GM13977 (cell line): Measurements from ENCODE around the gene CCS.

Source experiments
- DNase-seq: peaks from one replicate; pipeline ENCODE4 v3.0.0; 2012; ENCODE audit warnings: low spot score
- CTCF ChIP-seq: IDR thresholded peaks from 2 replicates; pipeline ENCODE4 v1.5.1; 2012; ENCODE audit warnings: mild to moderate bottlenecking, control low read depth; ENCODE audit not compliant: insufficient read depth; ENCODE audit errors: extremely low read depth, missing control alignments
- in situ Hi-C: fragments of 300-500 bp; cut with MboI; formaldehyde crosslinking; loops from one replicate; pipeline ENCODE4 v1.12.0; 2022; ENCODE audit warnings: low sequenced_read_pairs, low pct_unique_long_range_greater_than_20kb, mixed read lengths, inconsistent platforms; ENCODE audit not compliant: unreplicated experiment

Gene CCS

GRCh38 chr11:66626382-66626781, 33.4 kb downstream of the CCS start:
- DNase-seq = no peak
- TF ChIP-seq CTCF = no peak
- in situ Hi-C loops = no loop called here

GRCh38 chr11:66626926-66627325, 33.9 kb downstream of the CCS start:
- in situ Hi-C loops = no loop called here
- DNase-seq = no peak

DNA sequence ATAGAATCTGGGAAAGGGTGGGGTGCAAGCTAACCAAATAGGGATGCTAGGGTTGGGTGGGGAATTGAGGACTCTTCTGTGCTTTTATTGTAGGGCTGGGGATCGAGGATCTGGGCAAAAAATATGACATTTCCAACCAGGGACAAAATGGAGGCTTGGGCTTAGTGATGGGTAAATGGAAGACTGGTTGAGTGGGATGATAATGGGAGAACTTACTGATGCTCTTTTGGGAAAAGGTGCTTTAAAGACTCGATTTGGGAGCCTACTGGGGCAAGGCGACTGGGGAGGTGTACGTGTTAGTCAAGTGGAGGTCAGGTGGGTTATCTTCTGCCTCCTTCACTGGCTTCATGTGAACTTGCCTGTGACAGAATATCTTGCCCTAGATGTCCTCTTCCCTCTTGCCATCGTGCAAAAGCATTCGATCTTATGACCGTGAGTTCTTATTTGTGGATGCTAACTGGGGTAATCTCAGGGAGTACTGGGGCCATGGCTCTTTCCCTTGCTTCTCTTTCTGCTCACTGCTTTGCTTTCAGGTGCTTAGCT, 35.1 kb downstream of the CCS start:
- no peak for TF ChIP-seq CTCF
- no peak for DNase-seq
- in situ Hi-C loops = no loop called here

More at GRCh38 chr11:66626926-66627325, 33.9 kb downstream of the CCS start:
- TF ChIP-seq CTCF = no peak

GRCh38 chr11:66629356-66629755, 36.4 kb downstream of the CCS start:
- TF ChIP-seq CTCF = no peak
- no peak for DNase-seq
- in situ Hi-C loops = no loop called here

DNA sequence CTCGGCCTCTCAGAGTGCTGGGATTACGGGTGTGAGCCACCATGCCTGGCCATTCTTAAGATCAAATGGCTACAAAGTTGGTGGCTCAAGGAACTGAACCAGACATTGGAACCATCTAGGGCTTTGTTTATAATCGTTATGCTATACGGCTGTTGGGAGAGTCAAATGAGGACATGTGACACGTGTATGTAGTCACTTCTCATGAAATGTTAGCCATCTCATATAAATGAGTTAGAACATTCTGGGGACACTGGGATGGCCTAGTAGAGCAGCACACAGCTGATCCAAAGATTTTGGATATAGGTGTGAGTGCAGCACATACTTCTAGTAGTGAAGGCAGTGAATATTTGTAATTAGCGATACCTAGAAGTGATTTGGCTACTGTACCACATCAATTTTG, 38.9 kb downstream of the CCS start:
- TF ChIP-seq CTCF = no peak
- DNase-seq = no peak
- in situ Hi-C loops = no loop called here

GRCh38 chr11:66632952-66633351, 40.0 kb downstream of the CCS start:
- no peak for DNase-seq
- no peak for TF ChIP-seq CTCF
- in situ Hi-C loops = no loop called here

DNA sequence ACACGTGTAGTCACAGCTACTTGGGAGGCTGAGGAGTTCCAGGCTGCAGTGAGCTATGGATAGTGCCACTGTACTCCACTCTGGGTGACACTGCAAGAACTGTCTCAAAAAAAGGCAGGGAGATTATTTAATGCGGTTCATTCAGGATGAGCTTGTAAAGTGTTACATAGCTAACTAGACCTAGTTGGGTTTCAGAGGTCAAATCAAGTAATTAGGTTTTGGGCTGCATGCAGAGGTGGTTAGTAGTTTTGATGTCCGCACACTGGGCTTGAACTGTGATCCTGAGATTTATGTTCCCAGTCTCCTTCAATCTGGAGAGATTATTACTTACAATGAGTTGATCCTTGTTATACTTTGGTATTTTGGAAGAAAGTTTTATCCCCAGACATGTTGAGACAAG, 43.4 kb downstream of the CCS start:
- no peak for TF ChIP-seq CTCF
- DNase-seq = no peak

More for the DNA sequence above, 43.4 kb downstream of the CCS start:
- in situ Hi-C loops = no loop called here
